ENCODE results near the gene GSTA2. TPM values are rescaled to one million over a fixed set of nuclear protein-coding genes. Genes with fewer than 3 reads are reported as not detected.
"Not testable (repeated sequence)": the region's sequence is repeated elsewhere in the genome, so short reads cannot be mapped to it uniquely, and the experiment has no call there.

GSTA2 gene
- total RNA-seq, 2 donors from 2014 or later = not detected

DNA sequence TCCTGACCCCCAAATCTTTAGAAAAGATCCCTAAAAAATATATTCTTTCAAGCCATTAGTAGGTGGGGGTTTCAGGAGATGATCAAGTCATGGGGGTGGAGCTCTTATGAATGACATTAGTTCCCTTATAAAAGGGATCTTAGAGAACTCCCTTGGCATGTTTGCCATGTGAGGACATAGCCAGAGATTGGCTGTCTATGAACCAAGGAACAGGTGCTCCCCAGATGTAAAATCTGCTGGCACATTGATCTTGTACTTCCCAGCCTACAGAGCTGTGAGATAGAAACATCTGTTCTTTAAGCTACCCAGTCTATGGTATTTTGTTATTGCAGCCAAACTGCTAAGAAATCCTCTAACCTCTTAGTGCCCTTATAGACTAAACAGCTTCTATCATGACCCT, 4.4 kb upstream of the GSTA2 start:
- DNase-seq; intact Hi-C loops (cut with DNase I); ATAC-seq: not testable (repeated sequence)

- ATAC-seq; DNase-seq; intact Hi-C loops (cut with DNase I): not testable (repeated sequence)
Observed at GRCh38 chr6:52761673-52762491, 1.4 kb downstream of the GSTA2 start.

GRCh38 chr6:52760105-52760765, 3.0 kb downstream of the GSTA2 start:
- DNase-seq = no peak
- no peak for ATAC-seq
- intact Hi-C loops (cut with DNase I) = no loop called here

- intact Hi-C loops (cut with DNase I) = no loop called here
- ATAC-seq = peak; percentile 38 to 59
- no peak for DNase-seq
Observed at GRCh38 chr6:52759085-52759484, 4.2 kb downstream of the GSTA2 start.

DNA sequence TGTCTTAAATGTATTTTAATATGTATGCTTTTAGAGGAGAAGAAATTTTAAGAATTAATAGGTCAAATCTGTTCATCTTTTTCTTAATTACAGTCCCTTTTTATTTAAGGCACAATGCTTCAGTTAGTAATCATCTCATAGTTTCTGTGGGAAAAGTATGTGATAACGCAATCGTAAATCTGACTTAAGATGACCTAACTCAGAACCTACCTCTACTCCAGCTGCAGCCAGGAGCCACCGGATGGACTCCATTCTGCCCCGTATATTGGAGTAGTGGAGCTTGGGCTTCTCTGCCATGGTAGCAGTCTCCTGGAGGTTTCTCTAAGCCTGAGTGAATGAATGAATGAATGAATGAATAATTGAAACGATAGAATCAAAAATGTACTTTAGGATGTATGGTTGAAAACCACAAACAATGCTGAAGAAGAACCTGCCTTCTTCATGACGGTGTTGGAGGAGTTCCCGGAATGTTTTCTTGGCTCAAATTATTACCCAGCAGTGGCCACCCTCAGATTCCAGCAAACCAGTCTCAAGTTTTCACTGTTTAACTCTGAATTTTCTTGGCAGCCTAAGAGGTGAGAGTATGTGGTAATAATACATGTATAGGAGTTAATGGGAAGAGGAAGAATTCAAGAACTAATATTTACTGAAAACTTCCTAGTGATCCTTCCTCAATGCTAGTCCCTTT, 5.5 kb downstream of the GSTA2 start:
- intact Hi-C loops (cut with DNase I); DNase-seq: not testable (repeated sequence)
- peak in 1 of 2 donors; percentile 66 for ATAC-seq

GRCh38 chr6:52754443-52754842, 8.8 kb downstream of the GSTA2 start:
- no peak for ATAC-seq
- no peak for DNase-seq
- intact Hi-C loops (cut with DNase I) = no loop called here

GRCh38 chr6:52753137-52753536, 10.1 kb downstream of the GSTA2 start:
- ATAC-seq; intact Hi-C loops (cut with DNase I): not testable (repeated sequence)

DNA sequence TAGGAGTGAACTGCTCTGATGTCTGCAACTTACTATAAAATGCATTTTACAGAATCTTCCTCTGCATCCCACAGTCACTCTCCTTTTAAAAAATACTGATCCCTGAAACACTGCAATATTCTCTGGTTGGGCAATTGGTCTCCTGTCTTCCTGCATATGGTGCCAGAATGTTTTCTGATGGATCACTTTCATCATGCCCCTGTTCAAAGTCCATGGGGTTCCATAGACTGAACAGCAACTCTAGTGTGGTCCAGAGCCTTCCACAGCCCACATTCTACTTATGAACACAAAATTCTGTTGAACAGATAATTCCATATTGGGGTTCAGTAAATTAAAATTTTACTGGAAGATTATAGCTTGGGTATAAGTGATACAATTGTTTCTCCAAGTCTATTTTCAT, 11.0 kb downstream of the GSTA2 start:
- intact Hi-C loops (cut with DNase I) = no loop called here
- ATAC-seq (no peak), DNase-seq (no peak)

More at GRCh38 chr6:52753137-52753536, 10.1 kb downstream of the GSTA2 start:
- DNase-seq = not testable (repeated sequence)

DNA sequence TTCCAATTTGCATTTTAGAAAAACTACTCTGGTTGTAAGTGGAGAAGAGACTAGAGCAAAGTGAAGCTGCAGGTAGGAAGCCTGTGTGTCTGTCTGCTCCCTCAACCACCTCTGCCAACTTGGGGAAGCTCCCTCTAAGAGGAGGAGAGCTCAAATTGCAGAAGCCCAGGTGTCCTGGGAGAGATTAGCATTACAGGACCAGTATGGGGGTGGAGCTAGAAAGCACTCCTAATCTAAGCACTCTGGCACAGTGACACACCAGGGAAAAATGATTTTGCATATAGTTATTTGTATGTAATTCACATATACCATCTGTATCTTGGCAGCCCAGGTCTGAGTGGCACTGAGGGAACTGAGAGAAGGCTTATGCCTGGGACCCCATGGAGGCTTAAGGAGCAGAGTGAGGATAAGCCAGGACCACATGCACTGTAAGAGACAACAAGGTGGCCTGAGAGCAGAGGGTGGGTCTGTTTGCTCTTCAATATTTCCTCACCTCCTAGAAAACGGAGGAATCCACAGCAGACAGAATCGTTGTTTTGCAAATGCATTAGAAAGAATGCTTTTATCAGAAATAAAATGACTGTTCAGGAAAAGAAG, 13.6 kb downstream of the GSTA2 start:
- DNase-seq (no peak), ATAC-seq (no peak)
- intact Hi-C loops (cut with DNase I) = no loop called here

GRCh38 chr6:52747301-52747700, 16.0 kb downstream of the GSTA2 start:
- DNase-seq; intact Hi-C loops (cut with DNase I); ATAC-seq: not testable (repeated sequence)

DNA sequence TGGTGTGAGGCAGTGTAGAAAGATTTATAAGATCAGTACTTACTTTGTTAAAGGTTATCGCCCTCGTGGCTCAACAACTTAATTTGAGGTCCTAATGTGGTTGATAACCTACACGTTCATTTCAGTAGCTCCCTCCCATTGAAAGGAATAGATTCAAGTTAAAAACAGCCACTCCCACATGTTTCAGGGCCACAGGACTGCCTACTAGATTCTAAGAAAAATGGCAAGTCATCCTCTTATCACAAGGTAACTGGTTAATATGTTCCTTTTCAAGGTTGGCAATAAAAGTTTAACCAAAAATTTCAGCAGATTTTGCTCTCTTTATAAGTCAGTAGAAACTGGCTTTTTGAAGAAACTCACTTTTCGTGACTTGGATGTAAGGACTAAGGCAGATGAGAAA, 17.1 kb downstream of the GSTA2 start:
- ATAC-seq = no peak
- intact Hi-C loops (cut with DNase I) = no loop called here
- DNase-seq = no peak

DNA sequence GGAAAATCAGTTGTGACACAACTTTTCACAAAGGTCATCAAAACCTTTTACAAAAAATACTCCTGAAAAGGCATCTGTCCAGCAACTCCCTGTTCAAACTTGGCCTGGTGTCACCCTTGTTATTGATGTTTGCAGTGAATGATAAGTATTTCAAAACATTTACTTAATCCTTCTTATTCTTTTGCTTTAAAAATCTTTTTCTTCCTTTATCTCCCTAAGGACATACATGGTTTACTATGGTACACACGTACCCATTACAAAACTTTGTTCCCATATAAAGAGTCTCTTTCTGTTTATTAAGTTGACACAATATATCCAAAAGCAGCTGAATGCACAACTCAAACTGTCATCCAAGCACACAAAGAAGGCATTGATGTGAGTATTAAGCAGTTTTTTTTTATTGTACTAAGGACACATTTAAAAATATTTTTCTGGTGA, 17.5 kb downstream of the GSTA2 start:
- no peak for DNase-seq
- intact Hi-C loops (cut with DNase I) = no loop called here
- no peak for ATAC-seq

GRCh38 chr6:52741872-52742271, 21.4 kb downstream of the GSTA2 start:
- DNase-seq (no peak), ATAC-seq (no peak)
- intact Hi-C loops (cut with DNase I) = no loop called here

GRCh38 chr6:52739627-52740026, 23.6 kb downstream of the GSTA2 start:
- DNase-seq (no peak), ATAC-seq (no peak)
- intact Hi-C loops (cut with DNase I) = no loop called here

- ATAC-seq (no peak), DNase-seq (no peak)
- intact Hi-C loops (cut with DNase I) = no loop called here
Observed at GRCh38 chr6:52739134-52739533, 24.1 kb downstream of the GSTA2 start.

GRCh38 chr6:52736145-52736544, 27.1 kb downstream of the GSTA2 start:
- no peak for ATAC-seq
- intact Hi-C loops (cut with DNase I) = no loop called here
- DNase-seq = no peak

DNA sequence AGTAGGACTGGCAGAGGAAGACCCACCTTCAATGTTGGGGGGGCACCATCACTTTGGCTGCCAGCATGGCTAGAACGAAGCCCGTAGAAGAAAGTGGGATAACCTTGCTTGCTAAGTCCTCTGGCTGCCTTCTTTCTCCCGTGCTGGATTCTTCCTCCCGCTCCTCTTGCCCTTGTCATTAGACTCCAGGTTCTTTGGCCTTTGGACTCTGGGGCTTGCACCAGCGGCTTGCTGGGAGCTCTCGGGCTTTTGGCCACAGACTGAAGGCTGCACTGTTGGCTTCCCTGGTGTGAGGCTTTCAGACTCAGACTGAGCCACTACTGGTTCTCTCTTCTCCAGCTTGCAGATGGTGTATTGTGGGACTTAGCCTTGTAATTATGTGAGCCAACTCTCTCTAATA, 28.2 kb downstream of the GSTA2 start:
- ATAC-seq (no peak), DNase-seq (no peak)
- intact Hi-C loops (cut with DNase I) = no loop called here

- intact Hi-C loops (cut with DNase I) = no loop called here
- no peak for DNase-seq
- ATAC-seq = no peak
Observed at GRCh38 chr6:52734072-52734471, 29.2 kb downstream of the GSTA2 start.

DNA sequence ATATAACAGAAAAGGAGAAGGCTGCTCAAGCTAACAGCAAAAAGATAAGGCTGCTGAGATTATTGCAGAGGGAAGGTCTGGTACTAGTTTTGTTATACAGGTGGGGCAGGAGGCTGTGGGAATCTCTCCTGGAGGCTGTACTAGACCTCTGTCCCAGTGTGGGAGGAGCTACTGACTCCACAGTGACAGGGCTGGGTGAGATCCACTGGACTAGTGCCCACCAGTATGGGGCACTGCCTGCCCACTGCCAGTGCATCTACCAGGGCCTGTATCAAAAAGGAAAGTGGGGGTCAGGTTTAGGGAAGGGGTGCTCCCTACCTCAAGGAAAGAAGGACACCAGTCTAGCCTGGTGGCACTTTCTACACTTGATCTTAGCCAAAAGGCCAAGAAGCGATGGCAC, 30.1 kb downstream of the GSTA2 start:
- intact Hi-C loops (cut with DNase I) = no loop called here
- no peak for ATAC-seq

DNA sequence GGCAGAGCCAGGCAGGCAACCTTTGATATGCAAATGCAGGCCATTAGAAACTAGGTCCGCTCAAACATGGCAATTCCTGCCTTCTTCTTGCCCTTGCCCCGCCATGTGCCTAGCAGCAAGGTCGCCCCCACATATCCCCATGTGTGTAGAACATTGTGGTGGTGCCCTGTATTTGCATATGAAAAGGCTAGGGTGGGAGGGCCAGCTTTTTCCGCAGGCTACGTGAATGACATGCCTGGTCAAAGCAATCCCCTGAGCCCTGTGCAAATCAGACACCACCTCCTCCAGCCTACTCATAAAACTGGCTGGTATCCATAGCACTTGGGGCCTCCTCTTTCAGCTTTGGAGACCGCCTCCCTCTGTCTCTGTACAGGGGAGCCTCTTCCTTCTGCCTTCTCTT, 31.6 kb downstream of the GSTA2 start:
- ATAC-seq (no peak), DNase-seq (no peak)
- intact Hi-C loops (cut with DNase I) = no loop called here

More for the DNA sequence above, 30.1 kb downstream of the GSTA2 start:
- no peak for DNase-seq

All from left cardiac atrium (tissue), 4 donors.